NCI-H524 (cell line): ENCODE results near the gene PARP4.
"Not testable (repeated sequence)": the region's sequence is repeated elsewhere in the genome, so short reads cannot be mapped to it uniquely, and the experiment has no call there.

Experiments used
- DNase-seq, 2 experiments: peaks; one replicate each; lab custom pipeline; 2025; lab: John Stamatoyannopoulos, UW

PARP4 gene

DNA sequence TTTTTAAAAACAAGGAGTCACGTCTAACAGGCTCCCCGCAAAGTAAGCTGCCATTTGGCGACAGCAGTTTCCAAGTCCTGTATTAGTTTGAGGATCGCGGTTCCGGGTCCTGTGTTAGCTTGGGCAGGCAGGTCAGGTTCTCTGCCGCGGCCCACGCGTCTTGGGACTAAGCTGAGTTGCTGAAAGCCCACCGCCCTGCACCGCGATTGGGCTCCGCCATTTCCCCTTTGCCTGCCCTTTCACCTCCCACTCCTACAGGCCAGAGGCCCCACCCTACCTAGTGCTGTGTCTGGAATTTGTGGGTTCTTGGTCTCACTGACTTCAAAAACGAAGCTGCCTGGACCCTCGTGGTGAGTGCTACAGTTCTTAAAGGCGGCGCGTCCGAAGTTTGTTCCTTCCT is 6.8 kb downstream of the PARP4 start:
- no peak for DNase-seq

DNA sequence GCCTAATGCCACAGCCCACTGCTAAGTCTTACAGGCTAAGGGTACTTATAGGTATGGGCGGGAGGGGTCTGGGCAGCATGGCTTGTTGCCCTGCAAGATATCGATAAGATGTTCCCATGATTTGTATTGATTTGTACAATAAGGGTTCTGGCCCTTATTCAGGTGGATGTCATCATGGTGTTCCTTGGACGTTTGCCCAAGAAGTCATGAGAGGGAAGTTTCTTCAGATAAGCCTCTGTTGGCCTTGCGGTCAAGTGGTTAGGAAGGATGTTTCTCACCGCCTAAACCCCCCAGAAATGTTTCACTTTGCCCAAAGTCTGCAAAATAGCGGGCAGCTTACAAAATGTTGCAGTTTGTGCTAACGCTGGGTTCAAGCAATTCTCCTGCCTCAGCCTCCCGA is 7.3 kb downstream of the PARP4 start:
- DNase-seq, result no peak

DNA sequence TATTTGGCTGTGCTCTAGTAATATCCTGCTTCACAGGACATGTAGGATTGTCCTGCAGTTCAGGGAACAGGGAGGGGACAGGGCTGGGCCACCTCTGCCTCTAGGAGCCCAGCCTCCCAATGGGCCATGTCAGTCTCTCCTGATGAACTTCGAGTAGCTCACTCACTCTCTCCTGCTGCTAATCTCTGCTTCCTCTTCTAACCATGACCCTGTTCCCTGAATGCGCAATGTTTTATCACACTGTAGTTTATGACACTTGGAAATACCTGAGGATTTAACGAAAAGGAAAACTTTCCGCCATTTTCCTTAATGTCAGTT is 9.2 kb downstream of the PARP4 start:
- no peak for DNase-seq

DNA sequence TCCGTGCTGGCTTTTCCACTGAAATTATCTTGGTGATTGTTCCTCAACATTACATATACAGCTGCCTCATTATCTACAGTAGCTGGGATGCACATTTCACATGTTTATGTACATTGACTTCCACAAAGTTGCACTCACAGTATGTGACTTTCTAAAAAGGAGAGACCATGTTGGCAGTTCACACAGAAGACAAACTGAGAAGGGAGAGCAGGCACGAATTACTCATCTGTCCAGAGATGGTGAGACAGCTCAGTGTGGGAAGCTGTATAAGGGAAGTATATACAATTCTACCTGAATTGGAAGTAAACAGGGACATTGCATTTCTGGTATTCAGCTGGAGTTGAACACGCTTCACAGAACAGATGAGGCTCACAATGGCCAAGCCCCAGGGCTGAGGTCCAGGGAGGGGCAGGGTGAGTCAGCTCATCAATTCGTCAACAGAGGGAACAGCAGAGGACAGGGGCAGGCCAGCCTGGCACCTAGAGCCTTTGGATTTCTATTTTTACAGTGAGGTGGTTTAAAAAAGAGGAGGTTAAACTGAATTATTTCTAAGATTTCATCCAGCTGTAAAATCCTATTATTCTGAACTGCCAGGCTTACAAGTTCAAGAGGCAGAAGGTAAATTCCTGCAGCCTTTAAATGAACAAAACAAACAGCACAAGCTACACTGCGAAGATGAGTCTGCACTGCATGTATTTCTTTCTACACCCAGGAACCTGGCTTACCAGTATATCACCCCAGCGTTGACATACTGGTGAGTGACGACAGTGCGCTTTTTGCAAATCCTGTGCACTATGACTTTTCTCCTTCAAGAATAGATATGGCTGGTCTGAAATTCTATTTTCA is 9.8 kb downstream of the PARP4 start:
- no peak for DNase-seq

DNA sequence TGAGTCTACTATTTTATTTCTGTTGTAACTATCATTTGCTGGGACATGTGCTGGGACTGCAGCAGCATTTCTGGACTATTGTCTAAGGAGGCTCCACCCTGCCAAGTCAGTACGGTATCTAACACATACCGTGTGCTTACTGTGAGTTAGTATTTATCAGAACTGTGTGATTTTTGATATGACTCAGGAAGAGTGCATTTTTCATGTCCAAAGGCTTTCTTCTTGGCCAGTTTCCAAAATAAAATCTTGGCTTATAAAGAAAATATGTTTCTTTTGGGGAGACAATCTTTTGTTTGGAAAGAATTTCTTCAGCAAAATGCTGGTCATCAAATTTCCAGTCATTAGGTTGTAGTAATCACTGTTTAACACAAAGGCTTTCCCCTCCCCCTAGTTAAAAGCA is 11.6 kb downstream of the PARP4 start:
- no peak for DNase-seq

DNA sequence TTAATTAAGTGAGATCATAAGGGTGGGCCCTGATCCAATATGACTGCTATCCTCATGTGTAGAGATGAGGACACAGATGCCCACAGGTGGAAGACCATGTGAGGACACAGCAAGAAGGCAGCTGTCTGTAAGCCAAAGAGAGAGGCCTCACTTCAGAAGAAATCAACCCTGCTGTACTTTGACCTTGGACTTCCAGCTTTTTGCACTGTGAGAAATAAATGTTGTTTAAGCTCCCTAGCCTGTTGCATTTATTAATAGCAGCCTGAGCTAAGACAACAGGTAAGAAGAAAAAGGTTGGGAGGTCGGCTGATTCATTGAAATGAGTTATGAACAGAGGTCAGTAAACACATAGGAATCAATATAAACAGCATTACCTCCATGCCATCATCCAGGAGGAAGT is 14.8 kb downstream of the PARP4 start:
- DNase-seq, result no peak

DNA sequence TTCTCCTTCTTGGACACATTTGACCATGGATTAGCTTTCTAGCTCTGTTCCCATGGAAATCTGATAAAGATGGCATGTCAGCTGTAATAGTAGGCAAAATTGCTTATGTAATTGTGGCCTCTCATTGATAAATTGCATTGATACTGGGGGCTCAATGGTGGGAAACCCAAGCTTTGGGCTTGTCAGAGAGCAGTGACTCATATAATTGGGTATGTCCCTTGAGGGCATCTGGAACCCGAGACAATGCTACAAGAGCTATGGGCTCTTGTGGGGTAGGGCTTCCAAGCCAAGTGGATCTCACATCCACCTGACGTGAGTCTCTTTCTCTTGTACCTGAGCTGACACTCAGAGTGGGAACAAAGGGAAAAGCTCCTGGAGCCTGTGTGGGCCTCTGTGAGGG is 16.3 kb downstream of the PARP4 start:
- DNase-seq, result not testable (repeated sequence)

DNA sequence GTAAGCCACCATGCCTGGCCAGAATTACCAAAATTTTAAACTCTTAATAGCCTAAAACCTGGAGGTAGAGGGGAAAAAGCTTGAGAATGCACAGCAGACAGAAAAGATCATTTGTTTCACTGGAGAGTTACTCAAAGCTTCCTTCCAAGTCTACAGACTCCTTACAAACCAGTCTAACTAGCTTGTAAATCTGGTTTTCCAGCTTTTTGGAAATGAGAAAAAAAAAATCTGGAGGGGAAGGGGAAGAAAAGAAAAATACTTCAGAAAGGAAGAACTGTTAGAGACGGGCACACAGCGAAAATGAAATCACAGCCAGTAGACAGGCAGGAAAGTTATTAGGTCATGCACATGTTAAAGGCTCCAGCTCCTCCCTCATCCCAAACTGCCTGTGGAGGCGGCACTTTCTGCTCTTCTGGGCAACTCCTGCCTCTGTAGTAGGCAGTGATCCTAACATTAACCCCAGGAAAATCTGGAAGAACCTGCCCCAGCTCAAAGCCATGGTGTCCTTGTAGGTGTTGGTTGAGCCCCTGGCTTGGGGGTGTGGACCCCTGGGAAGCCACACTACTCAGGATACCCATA is 17.3 kb downstream of the PARP4 start:
- no peak for DNase-seq

DNA sequence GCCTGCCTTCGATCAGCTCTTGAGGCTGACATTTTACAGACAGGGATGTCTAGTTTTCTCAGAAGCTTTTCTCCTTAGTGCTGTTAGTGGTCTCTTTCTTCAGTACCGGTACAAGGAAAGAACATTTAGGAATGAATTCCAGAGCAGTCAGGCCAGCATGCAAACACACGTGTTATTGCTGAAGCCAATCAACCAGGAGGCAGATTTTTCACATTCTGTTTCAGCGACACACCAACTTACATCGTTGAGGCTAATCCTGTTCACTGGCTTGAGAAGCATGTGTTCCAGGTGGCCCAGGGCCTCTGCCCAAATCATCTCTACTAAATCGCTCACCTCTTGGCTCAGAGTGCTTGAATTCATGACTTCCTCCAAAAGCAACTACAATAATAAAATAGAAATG is 19.2 kb downstream of the PARP4 start:
- DNase-seq, result no peak

DNA sequence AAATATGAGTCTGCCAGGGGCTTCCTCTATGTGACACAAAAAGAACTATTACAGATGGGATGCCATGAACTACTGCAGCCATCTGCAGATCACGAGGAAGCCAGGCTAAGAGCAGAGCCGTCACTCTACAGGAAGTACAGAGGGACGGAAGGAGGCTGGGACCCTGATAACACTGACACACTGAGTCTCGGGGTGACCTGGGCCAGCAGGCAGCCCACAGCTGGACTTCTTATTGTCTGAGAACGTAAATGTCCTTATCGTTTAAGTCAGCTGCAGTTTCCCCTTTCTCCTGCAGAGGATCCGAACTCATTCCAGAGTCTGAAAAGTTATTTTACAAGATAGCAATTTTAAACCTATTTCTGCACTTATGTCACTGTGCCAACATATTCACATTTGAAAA is 20.7 kb downstream of the PARP4 start:
- DNase-seq, result no peak

DNA sequence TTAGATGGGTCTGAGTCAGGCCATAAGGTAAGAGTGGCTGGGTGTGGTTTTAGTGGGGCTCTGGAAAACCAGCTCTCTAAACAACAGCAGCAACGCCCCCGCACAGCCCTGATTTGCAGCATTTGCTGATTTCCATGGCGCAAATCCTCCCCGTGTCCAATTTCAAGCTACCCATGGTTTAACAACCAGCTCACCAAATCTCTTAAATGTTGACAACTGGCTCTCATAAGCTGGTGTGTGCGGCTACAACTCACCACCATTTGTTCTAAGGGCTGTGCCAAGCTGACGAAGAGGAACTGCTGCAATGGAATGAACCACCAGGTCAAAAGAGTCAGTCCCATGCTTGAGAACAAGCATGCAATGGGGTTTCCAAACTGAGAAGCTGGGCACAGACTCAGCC is 22.9 kb downstream of the PARP4 start:
- no peak for DNase-seq

DNA sequence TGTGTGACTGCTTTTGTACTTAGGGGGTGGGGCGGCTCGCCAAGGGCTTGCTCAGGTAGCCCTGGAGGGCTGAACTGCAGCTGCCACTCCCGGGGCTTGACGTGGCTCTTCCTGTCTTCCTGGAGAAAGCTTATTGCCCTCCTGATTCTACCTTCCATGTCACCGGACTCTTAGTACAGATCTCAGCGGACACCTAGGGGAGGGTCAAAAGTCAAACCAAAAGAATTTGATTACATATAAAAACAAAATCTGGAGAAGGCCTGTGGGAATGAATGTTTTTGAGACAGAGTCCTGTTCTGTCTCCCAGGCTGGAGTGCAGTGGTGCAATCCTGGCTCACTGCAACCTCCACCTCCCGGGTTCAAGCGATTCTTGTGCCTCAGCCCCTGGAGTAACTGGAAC is 24.5 kb downstream of the PARP4 start:
- not testable (repeated sequence) for DNase-seq

DNA sequence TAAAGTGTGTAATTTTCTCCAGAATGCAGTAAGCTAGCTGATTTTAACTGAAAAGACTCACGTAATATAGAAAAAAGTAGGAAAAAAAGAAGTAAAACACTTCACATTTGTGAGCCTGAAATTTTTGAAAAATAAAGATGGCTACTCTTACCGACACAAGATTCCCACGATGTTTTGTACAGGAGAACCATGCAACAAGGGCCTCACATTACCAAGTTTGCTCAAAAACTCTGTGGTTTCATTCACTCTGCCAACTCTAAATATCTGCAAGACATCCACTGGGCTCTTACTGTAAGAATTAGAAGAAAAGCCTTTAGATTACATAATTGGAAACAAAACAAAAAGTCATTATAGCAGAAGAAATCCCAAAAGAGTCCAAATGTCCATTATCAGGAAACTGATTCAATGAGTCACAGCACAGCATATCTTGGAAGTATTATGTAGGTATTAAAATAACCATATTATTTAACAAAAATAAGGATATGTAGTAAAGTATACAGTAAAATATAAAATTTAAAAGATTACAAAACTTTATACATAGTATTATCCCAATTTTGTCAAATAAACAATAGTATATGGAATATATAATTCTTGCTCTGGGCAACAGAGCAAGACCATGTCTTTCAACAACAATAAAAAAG is 26.4 kb downstream of the PARP4 start:
- not testable (repeated sequence) for DNase-seq

DNA sequence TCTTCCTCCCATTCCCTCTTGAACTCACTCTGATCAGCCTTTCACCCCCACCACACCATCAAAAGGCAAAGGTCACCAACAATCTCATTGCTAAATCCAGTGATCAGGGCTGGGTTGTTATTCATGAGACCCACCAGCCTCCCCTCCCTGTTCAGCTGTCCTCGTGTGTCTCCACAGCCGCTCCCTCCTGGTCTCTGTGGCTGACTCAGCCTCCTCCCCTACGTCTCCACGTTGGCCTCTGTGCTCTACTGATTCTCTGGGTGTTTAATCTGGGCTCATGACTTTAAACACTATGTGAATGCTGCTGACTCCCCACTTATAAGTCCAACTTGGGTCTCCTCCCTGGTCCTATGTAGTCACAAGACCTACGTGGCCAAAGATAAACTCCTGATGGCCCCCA is 38.9 kb downstream of the PARP4 start:
- DNase-seq, result no peak

DNA sequence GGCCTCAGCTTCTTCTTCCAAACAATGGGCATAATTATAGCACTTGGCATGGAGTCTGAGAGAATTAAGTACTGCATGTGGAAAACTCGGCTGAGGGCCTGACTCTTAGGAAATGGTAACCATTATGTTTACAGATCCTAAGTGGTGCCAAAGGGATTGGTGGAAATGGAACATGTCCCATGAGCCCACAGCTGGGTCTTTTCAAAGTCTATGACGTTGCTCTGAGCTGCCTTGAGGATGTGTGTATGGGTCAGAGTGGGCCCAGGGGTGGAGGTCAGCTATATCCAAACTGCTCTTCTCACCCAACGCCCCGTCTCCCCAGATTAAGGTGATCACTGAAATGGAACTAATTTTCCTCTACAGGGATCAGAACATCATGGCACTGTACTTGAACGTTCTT is 40.4 kb downstream of the PARP4 start:
- not testable (repeated sequence) for DNase-seq

DNA sequence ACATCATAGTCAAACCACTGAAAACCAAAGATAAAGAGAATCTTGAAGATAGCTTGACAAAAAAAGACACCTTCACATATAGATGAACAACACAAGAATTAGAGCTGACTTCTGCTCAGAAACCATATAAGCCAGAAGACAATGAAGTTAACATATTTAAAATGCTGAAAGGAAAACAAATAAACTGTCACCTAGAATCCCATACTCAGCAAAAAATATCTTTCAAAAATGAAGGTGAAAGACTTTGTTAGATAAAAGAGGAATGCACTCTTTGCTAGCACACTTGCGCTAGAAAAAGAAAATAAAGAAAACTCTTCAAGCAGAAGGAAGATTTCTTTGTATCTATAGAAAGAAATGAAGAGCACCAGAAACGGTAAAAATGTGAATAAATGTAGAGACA is 49.5 kb downstream of the PARP4 start:
- no peak for DNase-seq

DNA sequence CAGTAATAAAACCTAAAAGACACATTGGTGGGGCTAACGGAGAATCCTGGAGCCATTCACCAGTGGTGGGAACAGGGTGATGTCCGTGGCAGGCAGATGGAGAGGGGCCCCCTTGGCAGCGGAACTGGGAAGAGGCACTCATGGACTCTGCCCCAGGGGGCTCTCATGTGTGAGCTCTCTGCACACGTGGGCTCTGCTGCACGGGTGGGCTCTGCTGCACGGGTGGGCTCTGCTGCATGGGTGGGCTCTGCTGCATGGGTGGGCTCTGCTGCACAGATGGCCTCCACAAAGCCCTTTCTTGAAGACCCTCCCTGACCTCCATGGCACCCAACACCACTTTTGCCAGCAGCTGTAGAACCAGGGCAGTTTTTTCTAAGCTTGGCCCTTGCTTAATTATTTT is 52.3 kb downstream of the PARP4 start:
- DNase-seq, result no peak

DNA sequence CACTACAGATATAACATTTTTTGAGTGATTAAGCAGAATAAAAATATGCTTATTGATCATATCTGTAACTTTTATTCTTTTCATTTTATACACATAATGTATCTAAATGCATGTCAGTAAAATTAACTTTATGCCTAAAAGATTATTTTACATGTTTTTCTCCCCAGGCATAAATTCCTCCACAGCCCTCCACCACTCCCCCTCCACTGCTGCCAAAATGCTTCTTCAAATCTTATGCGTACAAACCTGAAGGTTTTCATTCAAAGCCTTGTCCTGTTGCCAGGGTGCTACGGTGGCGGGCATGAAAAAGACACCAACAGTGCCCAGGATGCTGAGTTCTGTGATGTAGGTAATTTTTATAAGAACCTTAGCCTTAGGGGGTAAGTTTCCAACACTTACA is 52.9 kb downstream of the PARP4 start:
- DNase-seq, result no peak

DNA sequence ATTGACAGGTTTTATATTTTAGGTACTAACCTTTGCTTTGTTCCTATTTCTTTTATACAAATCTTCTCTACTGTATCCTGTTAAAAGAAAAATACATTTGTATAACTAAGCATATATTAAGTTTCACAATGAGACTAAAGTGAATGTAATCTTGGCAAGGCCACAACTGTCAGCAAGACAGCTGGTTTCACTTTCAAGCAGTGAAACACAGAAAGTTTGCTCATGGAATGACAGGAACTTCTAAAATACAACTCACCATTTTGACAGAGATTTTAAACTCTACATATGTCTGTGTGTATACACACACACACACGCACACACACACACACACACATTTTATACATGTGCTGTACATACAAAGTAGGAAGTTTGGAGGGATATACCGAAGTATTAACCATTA is 53.3 kb downstream of the PARP4 start:
- DNase-seq, result no peak

DNA sequence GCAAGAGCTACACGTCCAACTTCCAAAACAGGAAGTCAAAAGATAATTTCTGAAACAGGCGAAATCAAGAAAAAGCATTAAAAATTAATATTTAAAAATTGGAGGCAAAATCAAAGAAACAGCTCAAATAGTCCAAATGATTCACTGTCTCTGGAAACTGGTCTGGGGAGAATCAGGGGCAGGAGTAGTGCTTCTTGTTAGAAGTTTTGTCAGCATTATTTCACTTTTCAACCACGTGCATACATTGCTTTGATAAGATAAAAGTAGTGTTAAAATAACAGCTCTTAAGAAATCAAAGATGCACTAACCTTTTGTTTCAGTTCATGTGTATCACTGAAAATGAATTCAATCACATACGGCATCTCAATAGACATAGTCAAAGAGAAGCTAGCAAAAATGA is 53.8 kb downstream of the PARP4 start:
- DNase-seq, result no peak

DNA sequence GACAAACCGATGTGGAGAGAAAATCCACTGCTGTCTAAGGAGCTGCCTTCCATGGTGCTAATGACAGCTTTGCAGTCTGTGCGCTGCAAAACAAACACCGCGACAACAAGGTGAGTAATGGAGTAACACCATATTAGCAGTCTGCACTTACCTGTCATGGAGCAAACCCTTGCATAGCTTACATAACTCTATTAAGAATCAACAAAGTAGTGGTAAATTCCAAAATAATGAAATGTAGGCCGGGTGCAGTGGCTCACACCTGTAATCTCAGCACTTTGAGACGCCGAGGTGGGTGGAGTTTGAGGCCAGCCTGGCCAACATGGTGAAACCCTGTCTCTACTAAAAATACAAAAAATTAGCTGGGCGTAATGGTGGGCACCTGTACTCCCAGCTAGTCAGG is 56.2 kb downstream of the PARP4 start:
- no peak for DNase-seq

DNA sequence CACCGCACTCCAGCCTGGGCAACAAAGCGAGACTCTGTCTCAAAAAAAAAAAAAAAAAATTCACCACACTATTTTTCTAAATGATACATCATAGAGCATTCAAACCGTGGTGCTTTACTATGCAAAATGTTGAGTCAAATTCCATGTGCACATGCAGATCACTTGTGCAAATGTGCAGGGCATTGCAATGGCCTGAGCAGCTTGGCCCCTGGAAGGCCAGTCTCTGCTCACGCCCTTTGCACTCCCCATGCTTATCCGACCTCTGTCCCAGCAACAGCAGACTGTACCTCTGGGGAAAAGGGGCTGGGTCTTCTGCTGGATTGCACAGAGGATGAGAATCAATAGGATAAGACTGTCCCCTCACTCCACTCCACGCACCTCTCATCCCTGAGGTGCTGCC is 58.5 kb downstream of the PARP4 start:
- no peak for DNase-seq

DNA sequence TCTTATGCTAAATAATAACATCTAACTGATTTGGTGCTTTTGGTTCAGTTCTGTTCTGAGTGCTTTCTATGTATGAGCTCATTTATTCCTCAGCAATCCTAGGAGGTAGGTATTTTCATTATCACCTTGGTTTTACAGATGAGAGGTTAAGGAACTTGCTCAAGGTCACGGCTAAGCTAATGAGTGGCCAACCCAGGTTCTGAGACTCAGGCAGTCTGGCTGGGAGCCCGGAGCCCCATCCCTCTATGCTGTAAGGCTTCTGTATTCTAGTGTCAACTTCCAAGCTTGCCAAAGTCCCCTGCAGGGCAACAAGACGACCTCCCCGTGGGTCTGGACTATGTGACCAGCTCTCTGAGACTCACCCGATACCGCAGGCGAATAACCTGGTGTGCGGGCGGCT is 60.5 kb downstream of the PARP4 start:
- no peak for DNase-seq

DNA sequence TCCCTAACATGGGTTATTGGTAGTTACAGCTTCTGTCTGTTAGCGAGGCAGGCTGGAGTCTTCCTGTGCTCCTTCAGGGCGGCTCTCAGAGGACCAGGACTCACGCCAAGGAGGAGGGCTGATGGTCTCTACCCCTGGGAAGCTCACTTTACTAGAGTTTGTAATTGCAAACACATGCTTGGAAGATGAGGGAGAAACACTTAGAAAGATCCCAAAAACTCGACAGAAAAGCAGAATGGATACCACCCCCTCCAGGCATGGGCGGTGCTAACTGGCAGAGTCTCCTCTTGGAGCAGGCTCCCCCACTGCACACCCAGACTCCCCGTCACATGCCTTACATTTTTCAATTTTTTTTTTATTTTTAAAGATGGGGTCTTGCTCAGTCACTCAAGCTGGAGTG is 62.0 kb downstream of the PARP4 start:
- DNase-seq, result no peak
